Measurements from ENCODE around the gene SLC25A26.

GRCh38 chr3:66272016-66272415, 51.2 kb downstream of the SLC25A26 start:
- TF ChIP-seq, protein P1, sequence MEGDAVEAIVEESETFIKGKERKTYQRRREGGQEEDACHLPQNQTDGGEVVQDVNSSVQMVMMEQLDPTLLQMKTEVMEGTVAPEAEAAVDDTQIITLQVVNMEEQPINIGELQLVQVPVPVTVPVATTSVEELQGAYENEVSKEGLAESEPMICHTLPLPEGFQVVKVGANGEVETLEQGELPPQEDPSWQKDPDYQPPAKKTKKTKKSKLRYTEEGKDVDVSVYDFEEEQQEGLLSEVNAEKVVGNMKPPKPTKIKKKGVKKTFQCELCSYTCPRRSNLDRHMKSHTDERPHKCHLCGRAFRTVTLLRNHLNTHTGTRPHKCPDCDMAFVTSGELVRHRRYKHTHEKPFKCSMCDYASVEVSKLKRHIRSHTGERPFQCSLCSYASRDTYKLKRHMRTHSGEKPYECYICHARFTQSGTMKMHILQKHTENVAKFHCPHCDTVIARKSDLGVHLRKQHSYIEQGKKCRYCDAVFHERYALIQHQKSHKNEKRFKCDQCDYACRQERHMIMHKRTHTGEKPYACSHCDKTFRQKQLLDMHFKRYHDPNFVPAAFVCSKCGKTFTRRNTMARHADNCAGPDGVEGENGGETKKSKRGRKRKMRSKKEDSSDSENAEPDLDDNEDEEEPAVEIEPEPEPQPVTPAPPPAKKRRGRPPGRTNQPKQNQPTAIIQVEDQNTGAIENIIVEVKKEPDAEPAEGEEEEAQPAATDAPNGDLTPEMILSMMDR (conservative IDR thresholded peaks at IDR 0.05 in 1 of 2, IDR thresholded peaks at IDR 0.05 in 1 of 2; ENCODE audit: low read depth in 1 of 2, low read length in 2 of 2): no peak
- no peak for TF ChIP-seq EZH2 (IDR thresholded peaks at IDR 0.05; ENCODE audit: low read length, missing control alignments)
